Cardiac muscle cell (in vitro differentiated cells and primary cell): ENCODE measurements around the gene ZNF302. TPM values are rescaled to one million over a fixed set of nuclear protein-coding genes. Genes with fewer than 3 reads are reported as not detected.
"Not testable (repeated sequence)": the region's sequence is repeated elsewhere in the genome, so short reads cannot be mapped to it uniquely, and the experiment has no call there.

ENCODE experiments used
- DNase-seq, 2 donors: peaks; one replicate each; pipeline versions ENCODE4 v3.0.0 to v3.0.0-alpha.2; 2010 to 2017; ENCODE audit warnings: low read depth in 1 of 2, low spot score in 1 of 2
- H3K27ac ChIP-seq: fragments of 200-600 bp; sonication (generic); 2 replicates; pipeline ENCODE4 v1.5.1; 2016
- H3K27me3 ChIP-seq: fragments of 200-600 bp; sonication (generic); 2 replicates; pipeline ENCODE4 v1.6.0; 2016; ENCODE audit warnings: control low read depth
- H3K36me3 ChIP-seq: fragments of 200-600 bp; sonication (generic); 2 replicates; pipeline ENCODE4 v1.5.1; 2016; ENCODE audit warnings: control low read depth
- H3K4me1 ChIP-seq: fragments of 200-600 bp; sonication (generic); 2 replicates; pipeline ENCODE4 v1.8.1; 2017; ENCODE audit warnings: low read depth, mild to moderate bottlenecking, mixed run types
- H3K4me3 ChIP-seq: fragments of 200-600 bp; sonication (generic); 2 replicates; pipeline ENCODE4 v1.5.1; 2016; ENCODE audit warnings: mild to moderate bottlenecking
- H3K9me3 ChIP-seq: fragments of 200-600 bp; sonication (generic); 2 replicates; pipeline ENCODE4 v1.5.1; 2017; ENCODE audit warnings: low read depth, mild to moderate bottlenecking, control low read depth
- polyA plus RNA-seq: library from polyadenylated mRNA; unstranded; fragments of >200 nt; fragmentation: Nextera tagmentation; extraction: Ambion mirVana; gene quantifications from 2 replicates; pipeline ENCODE4 v1.2.1, GENCODE V29; 2016
- total RNA-seq: library from RNA; depleted of rRNA; stranded (reverse); fragments of >200 nt; gene quantifications from 2 replicates; pipeline ENCODE4 v1.2.3, GENCODE V29; 2016
- TF ChIP-seq, protein P1 (sequence below): IDR thresholded peaks from 2 replicates; pipeline ENCODE4 v1.5.1; 2012; ENCODE audit warnings: low read depth, mild to moderate bottlenecking, low read length

ZNF302 gene
- total and polyA plus RNA-seq, 2 experiments from 2014 or later: 59.1 to 60.6 TPM

GRCh38 chr19:34662919-34663318 lies 14.6 kb upstream of the ZNF302 start:
- H3K36me3 ChIP-seq: no peaks in the 10 kb centered on the region
- no peaks in the 10 kb centered on the region for H3K27me3 ChIP-seq
- DNase-seq: peak in 1 of 2 donors; percentile 17
- TF ChIP-seq, protein P1, sequence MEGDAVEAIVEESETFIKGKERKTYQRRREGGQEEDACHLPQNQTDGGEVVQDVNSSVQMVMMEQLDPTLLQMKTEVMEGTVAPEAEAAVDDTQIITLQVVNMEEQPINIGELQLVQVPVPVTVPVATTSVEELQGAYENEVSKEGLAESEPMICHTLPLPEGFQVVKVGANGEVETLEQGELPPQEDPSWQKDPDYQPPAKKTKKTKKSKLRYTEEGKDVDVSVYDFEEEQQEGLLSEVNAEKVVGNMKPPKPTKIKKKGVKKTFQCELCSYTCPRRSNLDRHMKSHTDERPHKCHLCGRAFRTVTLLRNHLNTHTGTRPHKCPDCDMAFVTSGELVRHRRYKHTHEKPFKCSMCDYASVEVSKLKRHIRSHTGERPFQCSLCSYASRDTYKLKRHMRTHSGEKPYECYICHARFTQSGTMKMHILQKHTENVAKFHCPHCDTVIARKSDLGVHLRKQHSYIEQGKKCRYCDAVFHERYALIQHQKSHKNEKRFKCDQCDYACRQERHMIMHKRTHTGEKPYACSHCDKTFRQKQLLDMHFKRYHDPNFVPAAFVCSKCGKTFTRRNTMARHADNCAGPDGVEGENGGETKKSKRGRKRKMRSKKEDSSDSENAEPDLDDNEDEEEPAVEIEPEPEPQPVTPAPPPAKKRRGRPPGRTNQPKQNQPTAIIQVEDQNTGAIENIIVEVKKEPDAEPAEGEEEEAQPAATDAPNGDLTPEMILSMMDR: peak; percentile 24
- no peaks in the 10 kb centered on the region for H3K4me1 ChIP-seq
- H3K27ac ChIP-seq: no peak overlapping the region
- no peaks in the 10 kb centered on the region for H3K9me3 ChIP-seq
- H3K4me3 ChIP-seq: no peak overlapping the region

- H3K36me3 ChIP-seq: no peaks in the 10 kb centered on the region
- H3K4me3 ChIP-seq: no peak overlapping the region
- DNase-seq: no peak
- H3K27me3 ChIP-seq: no peaks in the 10 kb centered on the region
- H3K4me1 ChIP-seq: no peaks in the 10 kb centered on the region
- H3K27ac ChIP-seq: no peak overlapping the region
- TF ChIP-seq, protein P1: no peak
- H3K9me3 ChIP-seq: no peaks in the 10 kb centered on the region
Observed at GRCh38 chr19:34664168-34664567, 13.3 kb upstream of the ZNF302 start.

DNA sequence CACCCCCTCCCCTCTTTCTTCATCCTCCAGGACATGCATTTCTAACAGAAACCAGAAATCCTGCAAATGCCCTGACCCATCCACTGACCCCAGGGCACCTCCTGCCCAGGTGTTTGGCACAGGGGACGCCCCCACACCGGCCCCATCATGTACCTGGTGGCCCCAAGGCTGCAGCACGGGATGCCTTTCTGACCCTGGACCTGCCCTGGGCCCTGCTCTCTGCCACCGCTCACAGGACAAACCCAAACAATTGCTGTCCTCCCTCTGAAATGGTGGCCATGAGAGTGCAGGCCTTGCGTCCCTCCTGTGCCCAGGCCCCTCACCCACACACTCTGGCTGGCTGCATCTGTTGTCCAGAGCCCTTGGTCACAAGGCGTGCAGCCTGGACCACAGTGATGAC lies 12.6 kb upstream of the ZNF302 start:
- no peak for DNase-seq
- no peak overlapping the region for H3K4me3 ChIP-seq
- H3K27ac ChIP-seq: no peak overlapping the region
- no peaks in the 10 kb centered on the region for H3K9me3 ChIP-seq
- H3K36me3 ChIP-seq: no peaks in the 10 kb centered on the region
- TF ChIP-seq, protein P1: no peak
- no peaks in the 10 kb centered on the region for H3K4me1 ChIP-seq
- H3K27me3 ChIP-seq: no peaks in the 10 kb centered on the region

DNA sequence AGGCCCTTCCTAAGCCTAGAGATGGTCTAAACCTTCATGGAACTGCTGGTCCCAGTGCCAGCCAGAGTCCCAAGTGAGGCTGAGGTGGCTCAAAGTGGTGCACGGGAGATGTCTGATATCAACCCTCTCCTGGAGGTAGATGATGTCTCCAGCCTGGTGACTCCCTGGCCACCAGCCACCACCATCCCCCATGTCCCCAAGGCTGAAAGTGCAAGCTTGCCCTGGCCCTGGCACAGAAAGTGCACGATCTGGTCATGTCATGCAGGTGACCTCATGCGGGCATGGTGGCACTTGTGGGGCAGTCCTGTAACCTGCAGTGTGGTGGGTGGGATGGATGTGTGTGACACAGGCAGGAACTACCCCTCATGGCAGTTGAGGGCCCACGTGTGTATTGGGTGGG lies 12.2 kb upstream of the ZNF302 start:
- not testable (repeated sequence) for H3K27me3 ChIP-seq, H3K36me3 ChIP-seq, DNase-seq, H3K4me3 ChIP-seq, H3K27ac ChIP-seq, H3K4me1 ChIP-seq, H3K9me3 ChIP-seq

DNA sequence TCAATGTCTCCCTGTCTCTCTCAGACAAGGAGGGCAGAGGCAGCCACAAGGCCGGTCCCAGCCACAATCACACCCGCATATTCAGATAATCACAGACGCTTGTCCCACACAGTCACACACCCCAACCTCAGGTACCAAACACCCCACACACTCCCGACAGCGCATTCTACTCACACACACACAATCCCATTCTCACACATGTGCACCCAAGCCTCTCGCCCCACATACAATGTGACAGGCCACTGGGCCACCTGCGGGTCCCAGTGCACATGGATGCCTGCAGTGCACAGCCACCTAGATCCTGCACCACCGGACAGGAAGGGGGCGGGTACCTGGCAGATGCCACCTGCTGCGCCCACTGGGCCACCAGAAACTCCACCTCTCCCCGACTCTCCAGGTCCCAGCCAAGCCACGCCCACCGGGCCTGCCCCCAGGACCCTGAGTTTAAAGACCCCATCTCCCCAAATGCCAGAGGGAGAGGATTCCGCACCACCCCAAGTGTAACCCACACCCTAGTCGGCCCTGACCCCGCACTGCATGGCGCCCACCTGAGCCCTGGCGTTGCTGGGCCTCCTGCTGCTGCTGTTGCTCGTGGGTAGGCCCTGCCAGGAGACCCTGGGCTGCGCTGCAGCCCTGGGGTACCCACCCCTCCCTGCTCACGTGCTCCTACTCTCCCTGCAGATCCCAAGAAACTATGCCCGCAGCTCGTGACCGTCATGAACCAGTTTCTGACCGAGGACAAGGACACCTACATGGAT lies 11.1 kb upstream of the ZNF302 start:
- H3K27me3 ChIP-seq: no peaks in the 10 kb centered on the region
- H3K36me3 ChIP-seq: no peaks in the 10 kb centered on the region
- H3K9me3 ChIP-seq: no peaks in the 10 kb centered on the region
- DNase-seq: no peak
- TF ChIP-seq, protein P1: no peak
- H3K27ac ChIP-seq: no peak overlapping the region
- no peaks in the 10 kb centered on the region for H3K4me1 ChIP-seq
- H3K4me3 ChIP-seq: no peak overlapping the region

- no peaks in the 10 kb centered on the region for H3K4me1 ChIP-seq
- H3K27ac ChIP-seq: no peak overlapping the region
- TF ChIP-seq, protein P1: no peak
- no peak for DNase-seq
- H3K4me3 ChIP-seq: no peak overlapping the region
- no peaks in the 10 kb centered on the region for H3K27me3 ChIP-seq
- H3K9me3 ChIP-seq: no peaks in the 10 kb centered on the region
- H3K36me3 ChIP-seq: no peaks in the 10 kb centered on the region
Observed at GRCh38 chr19:34666958-34667265, 10.6 kb upstream of the ZNF302 start.
